Stimulated activated CD4-positive, alpha-beta T cell treated with anti-CD3 and anti-CD28 coated beads, Interleukin-15, amount 100 ng/mL, for 1 hour (primary cell): Measurements from ENCODE around the gene EZR.

ENCODE experiments used
- DNase-seq, 2 donors: peaks; one replicate each; pipeline ENCODE4 v3.0.0-alpha.2; 2020; ENCODE audit warnings: low read depth in 1 of 2, low spot score in 1 of 2

The EZR gene

DNA sequence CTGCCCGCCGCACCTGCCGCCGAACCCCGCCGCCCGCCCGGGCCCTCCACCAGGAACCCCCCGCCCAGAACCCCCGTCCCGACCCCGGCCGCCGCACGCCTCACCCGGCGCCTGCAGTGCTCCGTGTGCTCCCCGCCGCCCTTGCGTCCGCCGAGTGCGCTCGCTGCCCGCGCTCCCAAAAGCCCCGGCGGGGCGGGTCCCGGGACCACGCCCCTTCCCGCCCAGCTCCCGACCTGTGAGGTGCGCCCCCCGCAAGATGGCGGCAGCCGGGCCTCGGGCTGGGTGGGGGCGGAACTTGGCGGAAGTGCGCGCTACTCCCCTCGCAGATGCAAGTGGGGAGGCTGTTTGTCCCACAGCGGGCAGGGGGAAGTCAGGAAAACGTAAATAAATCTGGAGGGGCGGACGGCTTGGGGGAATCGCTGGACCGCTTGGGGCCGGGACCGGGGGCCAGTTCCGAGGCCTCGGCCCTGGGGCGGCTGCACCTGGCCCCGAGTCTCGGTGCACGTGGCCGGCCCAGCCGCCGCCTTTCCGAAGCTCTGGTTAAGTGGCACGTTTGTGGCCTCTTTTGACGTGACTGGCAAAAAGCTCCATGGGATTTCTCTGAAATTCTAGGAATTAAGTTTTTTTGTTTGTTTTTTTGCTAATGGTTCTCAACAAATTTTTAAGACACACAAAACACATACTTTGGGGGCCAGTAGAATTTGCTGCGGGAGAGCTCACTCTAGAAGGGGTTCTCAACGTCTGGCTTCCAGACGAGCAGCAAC lies at the start of gene EZR:
TSS of gene EZR (minus strand) at position 156 of the 764 bp plus-strand sequence. CDS start 1,275 bp downstream, outside the sequence.
- peak; percentile 68 to 82 for DNase-seq

DNA sequence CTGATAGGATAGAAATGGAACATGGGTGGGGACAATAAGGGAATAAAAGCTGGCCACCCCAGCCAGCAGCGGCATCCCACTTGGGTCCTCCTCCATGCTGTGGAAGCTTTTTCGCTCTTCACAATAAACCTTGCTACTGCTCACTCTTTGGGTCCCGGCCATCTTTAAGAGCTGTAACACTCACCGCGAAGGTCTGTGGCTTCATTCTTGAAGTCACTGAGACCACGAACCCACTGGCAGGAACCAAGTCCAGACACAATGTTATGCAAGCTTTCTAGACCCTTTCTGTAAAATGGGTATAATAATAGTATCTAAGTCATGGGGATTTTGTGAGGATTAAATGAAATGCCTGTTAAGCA lies 48.9 kb upstream of the EZR start:
- DNase-seq: no peak

DNA sequence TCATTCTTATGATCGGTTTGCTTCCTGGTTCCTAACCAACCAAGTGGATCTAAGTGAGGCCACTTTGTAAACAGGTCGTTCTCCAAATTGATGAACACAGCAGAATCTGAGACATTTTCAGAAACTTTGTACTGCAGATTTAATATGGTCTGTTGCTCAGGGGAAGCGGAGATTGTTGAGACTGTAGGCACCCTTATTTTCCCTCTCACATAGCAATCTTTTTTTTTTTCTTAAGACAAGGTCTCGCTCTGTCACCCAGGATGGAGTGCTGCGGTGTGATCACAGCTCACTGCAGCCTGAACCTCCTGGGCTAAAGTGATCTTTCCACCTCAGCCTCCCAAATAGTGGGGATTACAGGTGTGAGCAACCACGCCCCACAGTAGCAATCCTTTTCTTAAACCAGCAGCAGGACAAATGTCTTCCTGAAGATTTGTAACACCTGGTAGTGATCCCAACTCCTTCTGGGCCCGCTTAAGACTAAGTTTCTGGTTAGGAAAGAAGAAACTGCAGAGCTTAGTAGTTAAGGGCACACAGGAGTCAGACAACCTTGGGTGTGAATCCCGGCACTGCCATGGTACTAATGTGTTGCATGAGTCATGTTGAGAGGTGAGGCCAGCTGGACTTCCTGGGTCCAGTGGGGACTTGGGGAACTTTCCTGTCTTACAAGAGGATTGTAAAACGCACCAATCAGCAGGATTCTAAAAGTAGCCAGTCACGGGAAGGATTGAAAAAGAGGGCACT lies 48.4 kb upstream of the EZR start:
- no peak for DNase-seq

DNA sequence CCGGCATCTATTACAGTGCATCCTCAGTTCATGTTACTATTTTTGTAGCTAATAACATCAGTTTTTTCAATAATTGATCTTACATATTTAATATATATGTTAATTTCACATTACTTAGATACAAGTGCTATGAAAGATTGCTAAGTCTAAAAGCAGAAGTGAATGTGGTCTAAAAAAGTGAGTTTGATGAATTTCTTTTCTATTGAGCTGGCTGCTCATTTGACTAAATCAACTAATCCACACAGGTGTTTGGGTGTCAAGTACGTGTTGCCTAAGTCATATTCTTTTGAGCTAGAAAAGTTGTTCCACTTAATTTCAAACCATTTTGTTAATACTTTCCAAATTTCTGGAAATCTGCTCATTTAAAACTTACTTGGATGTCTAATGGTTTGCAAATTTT lies 46.6 kb upstream of the EZR start:
- DNase-seq: no peak

DNA sequence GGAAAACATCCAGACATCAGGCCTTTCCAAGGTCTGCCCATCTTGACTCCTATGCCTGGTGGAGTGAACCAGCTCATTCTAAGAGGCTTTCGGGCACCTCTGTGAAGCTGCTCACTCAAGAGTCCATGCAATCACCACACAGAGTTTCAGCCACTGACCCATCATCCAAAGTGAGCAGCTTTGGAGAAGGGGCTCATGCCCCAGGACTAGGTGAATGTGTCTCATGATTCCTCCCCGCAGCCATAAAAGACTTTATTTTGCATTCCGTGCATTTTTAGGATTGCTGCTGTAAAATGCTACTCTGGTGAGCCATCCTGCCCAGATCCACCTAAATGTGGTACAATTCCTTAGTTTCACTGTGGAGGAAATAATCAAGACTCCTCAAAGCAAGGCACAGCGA lies 44.5 kb upstream of the EZR start:
- DNase-seq: no peak

DNA sequence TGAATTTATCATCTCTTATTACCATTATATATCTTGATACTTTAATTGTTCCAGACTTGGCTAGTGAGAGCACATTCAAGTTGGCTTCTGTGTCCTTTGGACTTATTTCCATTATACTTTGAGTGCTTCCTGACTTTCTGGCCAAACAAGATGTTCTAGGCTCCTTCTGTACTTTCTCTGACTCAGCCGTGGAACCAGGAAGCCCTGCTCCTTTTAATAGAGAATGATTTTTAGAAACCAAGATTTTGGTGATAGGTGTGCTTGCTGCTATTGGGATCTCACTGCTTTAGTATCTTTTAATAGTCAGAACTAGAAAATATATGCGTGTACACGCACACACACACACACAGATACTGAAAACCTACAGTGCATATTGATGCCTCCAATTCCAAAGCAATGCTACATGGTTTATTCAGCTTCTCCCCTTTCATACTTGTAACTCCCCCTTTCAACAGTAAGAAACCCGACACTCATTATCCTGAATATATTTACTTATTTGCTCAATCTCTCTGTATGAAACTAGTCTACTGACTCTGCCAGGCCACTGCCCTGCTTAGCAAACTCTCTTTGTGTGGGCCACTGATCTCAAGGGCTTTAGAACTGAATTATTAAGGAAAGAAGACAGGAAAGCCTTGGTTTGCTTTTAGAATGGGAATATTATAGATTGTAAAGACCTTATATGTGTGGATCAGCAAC lies 42.7 kb upstream of the EZR start:
- DNase-seq: no peak

DNA sequence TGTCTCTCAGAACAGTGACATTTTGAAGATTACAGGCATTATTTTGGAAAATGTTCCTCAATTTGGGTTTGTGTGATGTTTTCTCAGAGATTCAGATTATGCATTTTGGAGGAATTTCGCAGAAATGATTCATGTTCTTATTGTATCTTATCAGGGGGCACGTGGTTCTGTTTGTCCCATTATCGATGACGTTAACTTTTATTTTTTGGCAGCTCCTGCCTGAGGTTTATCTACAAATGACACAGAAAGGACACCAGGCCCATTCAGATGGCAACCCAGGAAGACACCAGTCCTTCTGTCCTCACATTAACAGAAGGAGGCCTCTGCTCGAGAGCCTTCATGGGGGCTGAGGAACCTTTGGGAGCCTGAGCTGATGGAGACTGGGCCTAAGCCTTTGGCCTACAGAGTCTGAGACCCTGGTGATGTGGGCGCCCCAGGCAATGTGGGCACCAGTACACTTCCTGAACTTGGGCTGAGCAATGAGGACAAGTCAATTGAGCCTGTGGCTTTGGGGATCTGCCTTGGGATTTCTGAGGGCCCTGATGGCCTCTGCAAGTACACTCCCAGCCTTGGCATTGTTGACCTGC lies 41.2 kb upstream of the EZR start:
- no peak for DNase-seq

DNA sequence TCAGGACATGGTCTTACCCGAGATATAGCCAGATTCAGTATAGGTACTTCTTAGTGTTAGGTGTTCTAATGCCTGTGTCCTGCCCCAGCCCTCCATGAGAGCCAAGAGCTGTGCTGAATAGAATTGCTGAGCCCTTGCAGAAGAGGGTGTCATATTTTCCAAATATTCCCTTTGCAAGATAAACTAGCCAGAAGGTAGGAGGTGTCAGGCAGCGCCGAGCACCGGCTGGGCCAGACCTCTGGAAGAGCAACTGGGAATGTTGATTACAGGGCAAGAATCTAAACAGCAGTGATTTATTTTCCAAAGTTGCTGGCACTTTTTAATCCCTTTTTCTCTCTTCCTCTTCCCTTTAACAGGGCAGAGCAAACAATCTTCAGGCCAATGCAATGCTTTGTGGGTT lies 37.1 kb upstream of the EZR start:
- no peak for DNase-seq

DNA sequence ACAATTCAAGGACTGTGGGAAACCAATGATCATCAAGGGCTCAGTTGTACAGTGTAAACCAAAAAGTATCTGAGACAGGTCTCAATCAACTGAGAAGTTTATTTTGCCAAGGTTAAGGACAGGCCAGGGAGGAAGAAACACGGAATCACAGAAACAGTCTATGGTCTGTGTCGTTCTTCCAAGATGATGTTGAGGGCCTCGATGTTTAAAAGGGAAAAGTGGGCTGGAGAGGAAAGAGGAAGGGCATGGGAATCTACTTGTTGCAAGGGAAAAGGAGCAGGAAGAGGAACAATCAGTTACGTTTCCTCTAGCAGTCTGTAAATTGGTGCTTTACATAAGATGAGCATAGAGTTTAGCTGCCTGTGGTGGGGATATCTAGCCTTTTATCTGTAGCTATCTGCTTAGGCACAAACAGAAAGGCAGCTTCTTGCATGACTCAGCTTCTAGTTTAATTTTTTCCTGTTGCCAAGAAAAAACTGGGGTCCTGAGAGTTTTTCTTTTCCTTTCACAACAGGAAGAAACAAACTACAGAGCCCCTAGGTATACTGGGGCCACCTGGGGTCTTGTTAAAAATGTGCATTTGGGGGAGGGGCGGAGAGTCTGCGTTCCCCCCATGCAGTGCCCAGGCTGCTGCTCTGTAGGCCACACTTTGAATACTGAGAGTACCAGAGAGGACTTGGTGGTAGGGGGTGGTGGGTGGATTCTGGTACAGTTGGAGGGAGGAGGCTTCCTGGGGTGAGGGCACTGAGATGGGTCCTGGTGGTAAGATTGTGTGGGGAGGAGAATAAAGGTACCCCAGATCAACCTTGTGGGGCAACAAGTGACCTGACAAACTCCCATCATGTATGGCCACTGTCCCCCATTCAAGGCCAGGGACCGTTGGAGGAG lies 35.3 kb upstream of the EZR start:
- no peak for DNase-seq

DNA sequence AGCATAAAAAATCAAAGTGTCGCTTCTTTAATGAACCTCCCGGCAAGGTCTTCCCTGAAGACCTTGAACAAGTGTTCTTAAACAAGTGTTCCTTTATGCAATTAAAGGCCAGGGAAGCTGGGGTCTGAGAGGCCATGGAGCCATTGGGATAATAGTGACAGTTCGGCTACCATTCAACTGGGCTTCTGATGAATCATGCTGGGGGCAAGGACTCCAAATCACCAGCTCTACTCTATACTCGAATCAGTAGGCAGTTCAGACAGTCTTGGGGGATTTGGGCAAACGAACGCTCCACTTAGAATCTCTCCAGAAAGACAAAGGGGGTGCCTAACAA lies 34.7 kb upstream of the EZR start:
- DNase-seq: no peak

DNA sequence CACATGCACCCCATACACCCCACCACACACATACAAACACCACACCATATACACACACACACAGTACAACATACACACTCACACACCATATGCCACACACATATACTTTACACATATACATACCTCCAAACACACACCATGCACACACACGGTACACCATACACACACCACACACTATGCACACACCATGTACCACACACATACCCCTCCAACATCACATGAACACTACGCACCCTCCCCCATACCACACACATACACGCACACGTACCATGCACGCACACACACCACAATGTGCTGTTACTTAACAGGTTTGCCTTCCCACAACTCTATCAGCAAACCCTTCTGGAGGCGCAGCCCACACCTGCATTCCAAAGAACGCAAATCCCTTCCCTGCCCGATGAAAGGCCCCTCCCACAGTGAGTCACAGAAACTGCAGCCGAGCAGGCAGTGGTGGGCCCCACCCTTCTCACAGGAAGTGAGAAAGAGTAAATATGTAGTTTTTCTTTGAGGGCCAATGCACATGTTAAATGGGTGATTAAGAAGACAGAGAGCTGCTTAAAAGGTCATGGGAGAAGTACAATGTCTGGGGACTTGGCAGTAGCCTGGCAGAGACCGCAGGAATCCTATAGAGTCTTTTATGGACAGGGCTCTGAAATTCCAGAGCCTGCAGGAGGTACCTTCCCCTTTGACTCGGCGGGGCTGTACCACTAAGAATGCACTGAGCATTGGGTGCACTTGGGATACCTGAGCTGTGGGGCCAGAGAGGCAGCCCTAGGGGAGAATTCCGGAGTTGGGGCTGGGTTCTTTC lies 34.1 kb upstream of the EZR start:
- peak; percentile 63 to 66 for DNase-seq

DNA sequence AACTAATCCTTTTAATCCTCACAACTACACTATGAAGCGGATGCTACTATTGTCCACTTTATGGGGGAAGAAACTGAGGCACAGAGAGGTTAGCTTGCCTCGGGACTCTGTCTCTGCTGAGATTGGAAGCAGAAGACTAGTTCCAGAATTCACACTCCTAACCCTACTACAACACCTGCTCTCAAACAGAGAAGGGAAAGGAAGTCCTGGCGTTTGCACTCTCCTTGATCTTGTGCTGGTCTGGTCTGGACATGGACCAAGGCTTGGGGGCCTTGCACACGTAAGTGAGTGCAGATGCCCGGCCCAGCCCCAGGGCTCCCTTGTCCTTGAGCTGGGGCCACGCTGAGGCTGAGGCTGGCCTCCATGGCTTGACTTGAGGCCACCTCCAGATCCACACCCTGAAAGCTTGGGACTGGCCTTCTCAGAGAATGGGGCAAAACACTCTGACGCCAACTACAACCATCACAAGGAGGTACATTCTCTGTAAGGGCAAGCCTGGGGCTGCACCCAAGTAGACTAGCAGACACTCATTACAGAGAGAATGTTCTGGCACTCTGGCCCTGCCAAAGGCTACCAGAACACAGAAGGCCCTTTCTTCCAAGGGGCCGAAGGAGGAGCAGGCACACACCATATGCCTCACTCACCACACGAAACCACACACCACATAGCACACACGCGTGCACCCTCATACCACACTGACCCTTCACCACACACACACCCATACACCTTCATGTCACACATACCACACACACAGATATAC lies 33.3 kb upstream of the EZR start:
- DNase-seq: no peak

DNA sequence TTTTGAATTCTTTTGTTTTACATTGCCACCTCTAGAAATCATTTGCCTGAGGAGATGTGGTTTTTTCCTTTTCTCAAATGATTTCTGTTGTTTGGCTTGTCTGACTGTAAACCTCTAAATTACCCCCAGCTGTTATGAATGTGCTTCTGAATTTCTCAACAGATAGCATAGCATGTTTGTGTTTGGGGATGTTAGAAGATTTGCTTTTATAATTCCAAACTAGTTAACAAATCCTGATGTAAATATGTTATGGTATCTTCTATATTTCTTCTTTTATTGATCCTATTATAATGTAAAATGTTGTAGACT lies 31.6 kb upstream of the EZR start:
- DNase-seq: no peak

DNA sequence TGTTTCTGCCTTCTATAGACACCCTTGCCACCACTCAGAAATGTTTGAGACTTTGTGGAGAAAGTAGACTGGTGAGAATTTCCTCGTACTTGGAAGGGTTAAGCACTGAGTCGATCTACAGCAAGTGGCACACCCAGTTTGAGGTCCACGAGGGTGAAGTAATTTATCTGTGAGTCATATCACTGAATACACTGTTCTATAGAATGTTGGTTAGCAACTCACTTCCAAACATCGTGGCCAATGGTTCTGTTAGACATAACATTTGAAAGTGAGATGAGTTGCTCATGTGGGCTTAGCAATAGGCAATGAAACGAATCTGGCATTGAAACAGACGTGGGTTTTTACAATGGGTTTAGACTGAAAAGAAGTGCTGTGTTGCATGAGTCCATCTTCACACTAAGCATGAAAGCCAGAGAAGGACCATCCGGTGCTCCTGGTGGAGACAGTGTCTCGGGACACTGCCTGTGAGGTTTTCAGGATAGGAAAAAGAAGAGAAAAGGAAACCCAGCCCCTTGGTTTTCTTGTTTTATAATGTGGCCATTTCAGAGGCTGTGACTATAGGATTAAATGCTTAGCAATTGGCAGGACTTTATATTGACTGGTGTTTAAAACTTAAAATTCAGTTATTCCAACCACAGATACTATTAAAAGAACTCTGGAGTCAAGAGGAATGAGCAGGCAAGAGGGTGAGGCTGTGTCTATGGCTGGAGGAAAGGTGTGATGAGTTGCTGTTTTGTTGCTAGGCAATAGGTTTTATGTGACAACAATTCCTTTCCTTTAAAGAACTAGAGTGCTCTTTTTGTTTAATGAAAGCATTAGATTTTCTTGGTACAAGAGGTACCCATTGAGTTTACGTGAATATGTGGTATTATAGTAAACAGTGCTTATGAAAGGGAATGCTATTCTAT lies 31.0 kb upstream of the EZR start:
- DNase-seq: peak in 1 of 2 donors; percentile 28

DNA sequence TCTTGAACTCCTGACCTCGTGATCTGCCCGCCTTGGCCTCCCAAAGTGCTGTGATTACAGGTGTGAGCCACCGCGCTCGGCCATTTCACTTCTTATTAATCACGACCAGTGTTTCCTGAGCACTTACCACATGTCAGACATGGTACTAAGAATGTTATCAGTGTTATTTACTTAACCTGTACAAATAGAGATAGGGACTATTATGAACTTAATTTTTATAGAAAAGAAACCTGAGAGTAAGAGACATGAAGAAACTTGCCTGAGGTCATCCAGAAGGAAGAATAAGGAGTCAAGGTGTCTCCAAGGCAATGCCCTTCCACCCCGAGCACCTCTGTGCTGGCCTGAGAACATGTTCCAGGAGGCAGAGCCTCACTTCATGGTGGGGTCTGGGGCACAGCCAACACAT lies 29.3 kb upstream of the EZR start:
- no peak for DNase-seq

DNA sequence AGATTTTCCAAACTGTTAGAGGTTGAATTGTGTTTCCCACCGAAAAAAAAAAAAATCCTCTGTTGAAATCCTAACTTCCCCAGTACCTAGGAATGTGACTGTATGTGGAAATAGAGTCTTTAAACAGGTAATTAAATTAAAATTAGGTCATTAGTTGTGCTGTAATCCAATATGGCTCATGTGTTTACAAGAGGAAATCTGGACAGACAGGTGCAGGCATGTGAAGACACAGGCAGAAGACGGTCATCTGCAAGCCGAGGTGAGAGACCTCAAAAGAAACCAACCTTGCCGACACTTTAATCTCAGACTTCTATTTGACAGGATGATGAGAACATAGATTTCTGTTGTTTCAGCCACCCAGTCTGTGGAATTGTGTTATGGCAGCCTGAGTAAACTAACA lies 28.6 kb upstream of the EZR start:
- DNase-seq: no peak

DNA sequence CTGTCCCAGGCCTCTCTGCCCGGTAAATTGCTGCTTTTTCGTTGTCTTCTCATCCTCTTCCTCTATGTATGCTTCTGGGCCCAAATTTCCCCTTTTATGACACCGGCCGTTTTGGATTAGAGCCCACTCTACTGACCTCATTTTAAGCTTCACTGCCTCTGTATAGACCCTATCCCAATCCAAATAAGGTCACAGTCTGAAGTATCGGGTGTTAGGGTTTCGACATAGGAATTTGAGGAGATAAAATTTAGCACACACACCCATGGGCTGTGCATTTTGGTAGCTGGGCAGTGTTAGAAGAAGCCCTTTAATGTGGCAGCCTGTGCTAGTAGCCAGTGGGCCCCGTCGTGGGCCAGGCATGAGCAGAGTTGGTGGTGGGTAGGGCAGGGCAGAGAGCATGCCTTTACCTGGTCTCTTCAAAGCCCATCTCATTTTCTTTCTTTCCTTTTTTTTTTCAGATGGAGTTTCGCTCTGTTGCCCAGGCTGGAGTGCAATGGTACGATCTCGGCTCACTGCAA lies 27.9 kb upstream of the EZR start:
- no peak for DNase-seq
